ENCODE data around the gene KSR2. TPM values are rescaled to one million over a fixed set of nuclear protein-coding genes. Genes with fewer than 3 reads are reported as not detected.
"Not testable (repeated sequence)": the region's sequence is repeated elsewhere in the genome, so short reads cannot be mapped to it uniquely, and the experiment has no call there.

The KSR2 gene
- total RNA-seq, 4 donors from 2014 or later = 1.2 to 11.0 (median 2.2) TPM

DNA sequence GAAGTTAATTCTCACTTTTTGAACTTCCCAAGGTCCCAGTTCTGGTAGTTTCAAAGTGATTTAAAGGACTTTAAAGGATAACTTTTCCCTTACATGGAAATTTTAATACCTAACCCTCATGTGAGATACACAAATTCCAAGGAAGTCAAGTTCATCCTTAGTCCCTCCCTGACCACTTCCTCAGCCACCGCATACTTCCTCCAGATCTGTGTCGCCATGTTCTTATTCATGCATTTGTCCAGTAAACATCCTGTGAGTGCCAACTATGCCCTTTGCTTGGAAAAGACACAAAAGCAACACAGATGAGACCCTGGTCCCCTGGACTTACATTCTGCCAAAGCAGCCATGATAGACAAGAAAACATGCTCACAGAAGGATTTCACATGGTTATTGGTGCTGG is 206.6 kb downstream of the KSR2 start:
- H3K36me3 ChIP-seq = no peaks in the 10 kb centered on the region
- no peaks in the 10 kb centered on the region for H3K9me3 ChIP-seq
- no peaks in the 10 kb centered on the region for H3K4me1 ChIP-seq
- 88 to 90% methylated on average over 2 of the region's 2 CpGs for WGBS, 2 donors
- no peak for DNase-seq
- no peak overlapping the region for H3K27ac ChIP-seq
- TF ChIP-seq, protein P1, sequence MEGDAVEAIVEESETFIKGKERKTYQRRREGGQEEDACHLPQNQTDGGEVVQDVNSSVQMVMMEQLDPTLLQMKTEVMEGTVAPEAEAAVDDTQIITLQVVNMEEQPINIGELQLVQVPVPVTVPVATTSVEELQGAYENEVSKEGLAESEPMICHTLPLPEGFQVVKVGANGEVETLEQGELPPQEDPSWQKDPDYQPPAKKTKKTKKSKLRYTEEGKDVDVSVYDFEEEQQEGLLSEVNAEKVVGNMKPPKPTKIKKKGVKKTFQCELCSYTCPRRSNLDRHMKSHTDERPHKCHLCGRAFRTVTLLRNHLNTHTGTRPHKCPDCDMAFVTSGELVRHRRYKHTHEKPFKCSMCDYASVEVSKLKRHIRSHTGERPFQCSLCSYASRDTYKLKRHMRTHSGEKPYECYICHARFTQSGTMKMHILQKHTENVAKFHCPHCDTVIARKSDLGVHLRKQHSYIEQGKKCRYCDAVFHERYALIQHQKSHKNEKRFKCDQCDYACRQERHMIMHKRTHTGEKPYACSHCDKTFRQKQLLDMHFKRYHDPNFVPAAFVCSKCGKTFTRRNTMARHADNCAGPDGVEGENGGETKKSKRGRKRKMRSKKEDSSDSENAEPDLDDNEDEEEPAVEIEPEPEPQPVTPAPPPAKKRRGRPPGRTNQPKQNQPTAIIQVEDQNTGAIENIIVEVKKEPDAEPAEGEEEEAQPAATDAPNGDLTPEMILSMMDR (IDR thresholded peaks at IDR 0.05) = no peak
- TF ChIP-seq POLR2A (IDR thresholded peaks at IDR 0.05) = no peak
- no peak overlapping the region for H3K4me3 ChIP-seq (replicated peaks in 1 of 3)
- H3K27me3 ChIP-seq = no peaks in the 10 kb centered on the region
- intact Hi-C loops (cut with DNase I) = no loop called here

DNA sequence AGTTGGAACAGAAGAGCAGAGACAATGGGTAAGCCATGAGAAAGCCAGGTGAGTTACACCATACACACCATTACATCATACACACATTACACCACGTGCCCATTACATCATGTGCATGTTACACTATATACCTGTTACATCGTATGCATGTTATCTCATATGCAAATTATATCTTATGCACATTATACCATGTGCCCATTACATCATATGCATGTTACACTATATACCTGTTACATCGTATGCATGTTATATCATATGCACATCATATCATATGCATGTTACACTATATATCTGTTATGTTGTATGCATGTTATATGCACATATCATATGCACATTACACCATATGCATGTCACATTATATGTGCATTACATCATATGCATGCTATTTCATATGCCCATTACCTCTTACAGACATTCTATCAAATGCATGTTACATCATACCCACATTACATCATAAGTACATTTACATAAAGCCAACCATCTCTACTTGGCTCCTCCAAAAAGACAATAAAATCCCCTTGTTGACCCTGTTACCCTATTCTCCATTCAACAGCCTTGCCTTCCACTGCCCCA is 207.2 kb downstream of the KSR2 start:
- H3K4me1 ChIP-seq = no peaks in the 10 kb centered on the region
- no peaks in the 10 kb centered on the region for H3K9me3 ChIP-seq
- H3K36me3 ChIP-seq = no peaks in the 10 kb centered on the region
- no peak overlapping the region for H3K27ac ChIP-seq
- WGBS, 2 donors = 92 to 93% methylated on average over 3 of the region's 3 CpGs
- no peak for TF ChIP-seq POLR2A (IDR thresholded peaks at IDR 0.05)
- TF ChIP-seq, protein P1 (IDR thresholded peaks at IDR 0.05) = no peak
- no peaks in the 10 kb centered on the region for H3K27me3 ChIP-seq
- no peak for DNase-seq
- H3K4me3 ChIP-seq (replicated peaks in 1 of 3) = no peak overlapping the region
- intact Hi-C loops (cut with DNase I) = no loop called here

DNA sequence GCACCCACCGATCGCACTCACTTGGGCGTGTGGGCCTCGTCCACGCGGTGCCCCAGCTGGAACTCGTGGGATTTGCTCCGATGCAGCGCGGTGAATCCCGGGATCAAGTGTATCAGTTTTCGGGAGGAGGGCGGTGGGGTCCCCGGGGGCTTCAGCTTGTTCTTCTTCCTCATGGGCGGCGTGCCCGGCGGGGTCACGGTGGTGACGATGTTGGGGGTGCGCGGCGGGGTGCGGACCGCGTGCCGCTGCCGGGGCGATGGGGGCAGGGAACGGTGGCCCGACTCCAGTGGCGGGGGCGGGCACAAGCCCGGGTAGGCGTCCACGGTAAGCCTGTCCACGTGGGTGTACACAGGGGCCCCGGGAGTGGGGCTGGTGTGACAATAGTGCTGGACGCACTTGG is 207.8 kb downstream of the KSR2 start:
- no peak for TF ChIP-seq POLR2A (IDR thresholded peaks at IDR 0.05)
- TF ChIP-seq, protein P1 (IDR thresholded peaks at IDR 0.05) = no peak

DNA sequence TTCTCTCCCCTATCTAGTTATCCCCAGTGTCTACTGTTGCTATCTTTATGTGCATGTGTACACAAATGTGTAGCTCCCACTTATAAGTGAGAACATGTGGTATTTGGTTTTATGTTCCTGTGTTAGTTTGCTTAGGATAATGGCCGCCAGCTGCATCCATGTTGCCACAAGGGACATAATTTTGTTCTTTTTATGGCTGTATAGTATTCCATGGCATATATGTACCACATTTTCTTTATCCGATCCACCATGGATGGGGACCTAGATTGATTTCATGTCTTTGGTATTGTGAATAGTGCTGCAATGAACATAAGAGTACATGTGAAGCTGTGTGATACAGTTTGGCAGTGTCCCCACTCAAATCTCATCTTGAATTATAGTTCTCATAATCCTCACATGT is 218.1 kb downstream of the KSR2 start:
- no peak overlapping the region for H3K27ac ChIP-seq
- no peaks in the 10 kb centered on the region for H3K4me1 ChIP-seq
- 93 to 95% methylated on average over 2 of the region's 2 CpGs for WGBS, 2 donors
- intact Hi-C loops (cut with DNase I) = no loop called here
- no peak for DNase-seq
- TF ChIP-seq, protein P1 (IDR thresholded peaks at IDR 0.05) = no peak
- TF ChIP-seq POLR2A (IDR thresholded peaks at IDR 0.05) = no peak
- H3K9me3 ChIP-seq = no peaks in the 10 kb centered on the region
- H3K27me3 ChIP-seq = no peaks in the 10 kb centered on the region
- H3K36me3 ChIP-seq = no peaks in the 10 kb centered on the region
- no peak overlapping the region for H3K4me3 ChIP-seq (replicated peaks in 1 of 3)

More for the DNA sequence above, 207.8 kb downstream of the KSR2 start:
- Histone ChIP-seq H3K4me1 (no peaks in the 10 kb centered on the region), H3K27me3 (no peaks in the 10 kb centered on the region), H3K9me3 (no peaks in the 10 kb centered on the region), H3K27ac (no peak overlapping the region), H3K4me3 (replicated peaks in 1 of 3) (no peak overlapping the region), H3K36me3 (no peaks in the 10 kb centered on the region)
- intact Hi-C loops (cut with DNase I) = no loop called here
- no peak for DNase-seq
- whole genome bisulfite sequencing, 2 donors = 96 to 98% methylated on average over 36 to 38 of the region's 39 CpGs

DNA sequence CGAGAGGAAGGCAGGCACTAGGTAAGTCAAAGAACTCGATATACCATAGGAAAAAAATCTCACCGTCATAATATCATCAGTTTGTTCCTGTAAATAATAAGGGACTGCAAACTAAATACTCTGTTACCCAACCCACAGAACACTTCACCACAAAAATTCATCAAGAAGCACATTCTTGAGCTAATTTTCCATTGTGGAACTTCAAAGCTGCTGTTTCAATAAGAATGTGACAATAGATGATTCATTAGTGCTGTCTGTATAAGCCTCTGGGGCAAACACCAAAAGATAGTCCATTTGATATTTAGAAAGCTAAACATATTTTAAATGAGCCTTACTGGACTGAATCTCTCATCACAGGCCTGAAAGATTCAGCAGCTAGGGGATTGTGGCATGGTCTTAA is 219.4 kb downstream of the KSR2 start:
- 81 to 92% methylated on average over 3 of the region's 3 CpGs for WGBS, 2 donors
- intact Hi-C loops (cut with DNase I) = no loop called here
- Histone ChIP-seq H3K27me3 (no peaks in the 10 kb centered on the region), H3K27ac (no peak overlapping the region), H3K9me3 (no peaks in the 10 kb centered on the region), H3K36me3 (no peaks in the 10 kb centered on the region), H3K4me3 (replicated peaks in 1 of 3) (no peak overlapping the region), H3K4me1 (no peaks in the 10 kb centered on the region)
- DNase-seq = no peak
- TF ChIP-seq, protein P1 (IDR thresholded peaks at IDR 0.05) = no peak
- TF ChIP-seq POLR2A (IDR thresholded peaks at IDR 0.05) = no peak

DNA sequence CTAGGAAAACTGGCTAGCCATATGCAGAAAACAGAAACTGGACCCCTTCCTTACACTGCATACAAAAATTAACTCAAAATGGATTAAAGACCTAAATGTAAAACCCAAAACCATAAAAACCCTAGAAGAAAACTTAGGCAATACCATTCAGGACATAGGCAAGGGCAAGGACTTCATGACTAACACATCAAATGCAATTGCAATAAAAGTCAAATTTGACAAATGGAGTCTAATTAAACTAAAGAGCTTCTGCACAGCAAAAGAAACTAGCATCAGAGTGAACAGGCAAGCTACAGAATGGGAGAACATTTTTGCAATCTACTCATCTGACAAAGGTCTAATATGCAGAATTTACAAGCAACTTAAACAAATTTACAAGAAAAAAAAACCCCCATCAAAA is 222.4 kb downstream of the KSR2 start:
- H3K4me1 ChIP-seq; DNase-seq; H3K9me3 ChIP-seq; intact Hi-C loops (cut with DNase I); H3K27me3 ChIP-seq; H3K4me3 ChIP-seq (replicated peaks in 1 of 3); H3K36me3 ChIP-seq; H3K27ac ChIP-seq: not testable (repeated sequence)
